Stimulated activated CD4-positive, alpha-beta T cell treated with anti-CD3 and anti-CD28 coated beads, Interleukin-1b, Interleukin-23, amount 100 ng/mL, for 4 hours (primary cell): ENCODE data around the gene SERPINB1.

ENCODE experiments used
- DNase-seq, 2 donors: peaks; one replicate each; pipeline ENCODE4 v3.0.0-alpha.2; 2020; ENCODE audit warnings: low read depth in 2 of 2

The SERPINB1 gene

GRCh38 chr6:2794171-2794730 is 47.4 kb downstream of the SERPINB1 start:
- DNase-seq, result no peak

- no peak for DNase-seq
Measured at GRCh38 chr6:2793534-2794151, 48.0 kb downstream of the SERPINB1 start.

GRCh38 chr6:2792330-2793110 is 49.1 kb downstream of the SERPINB1 start:
- no peak for DNase-seq

DNA sequence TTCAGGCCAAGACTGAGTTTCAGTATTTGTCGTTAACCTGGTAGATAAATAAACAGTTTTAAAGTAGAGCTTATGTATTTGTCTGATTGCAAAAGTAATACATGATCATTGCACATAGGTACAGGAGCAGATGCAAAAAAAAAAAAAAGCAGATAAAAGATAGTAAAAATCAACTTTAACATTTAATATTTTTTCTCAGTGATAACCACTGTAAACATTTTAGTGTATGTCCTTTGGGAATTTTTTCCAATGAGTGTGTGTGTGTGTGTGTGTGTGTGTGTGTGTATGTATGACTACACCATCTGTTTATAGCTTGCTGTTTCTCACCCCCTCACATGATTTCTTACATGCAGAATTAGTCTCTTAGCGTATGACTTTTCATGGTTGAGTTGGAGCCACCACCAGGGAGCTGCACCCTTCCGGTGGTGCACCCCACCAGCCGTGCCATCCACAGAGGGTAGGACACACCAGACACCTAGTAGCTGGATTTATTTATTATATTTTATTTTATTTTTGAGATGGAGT is 50.2 kb downstream of the SERPINB1 start:
- no peak for DNase-seq

DNA sequence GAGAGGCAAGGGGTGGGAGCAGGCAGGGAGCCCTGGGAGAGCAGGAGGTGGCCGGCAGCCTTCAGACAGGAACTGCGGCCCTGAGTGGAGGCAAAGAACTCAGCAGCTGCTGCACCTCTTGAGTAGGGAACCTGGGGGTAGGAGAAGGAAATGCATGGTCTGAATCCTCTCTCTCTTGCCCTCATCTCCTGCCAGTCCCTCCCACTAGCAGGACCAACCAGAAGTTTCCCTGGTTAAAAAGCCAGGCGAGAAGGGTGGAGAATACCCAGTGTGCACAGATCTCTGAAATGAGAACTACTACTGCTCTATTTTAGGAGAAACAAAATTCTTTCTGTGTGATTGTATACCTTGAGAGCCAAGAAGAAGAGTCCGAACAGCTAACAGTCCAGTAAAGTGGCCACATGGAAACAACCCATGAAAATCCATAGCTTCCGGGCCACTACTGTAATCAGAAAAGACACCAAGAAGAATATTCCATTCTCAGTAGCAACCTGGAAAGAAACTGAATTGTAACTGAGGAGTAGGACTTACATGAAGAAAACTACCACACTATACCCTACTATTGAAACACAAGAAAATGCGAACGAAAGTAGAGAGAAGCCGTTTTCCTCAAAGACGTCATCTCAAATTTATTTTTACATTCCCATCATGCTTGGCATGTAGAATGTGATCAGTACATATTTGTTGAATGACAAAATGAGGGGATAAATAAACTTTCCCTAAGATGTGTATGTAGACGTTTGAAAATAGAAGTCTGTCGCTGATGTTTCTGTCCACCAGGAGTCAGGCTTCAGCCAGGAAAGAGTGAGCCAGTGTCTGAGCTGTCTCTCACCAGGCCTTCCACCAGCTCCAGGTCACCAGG is 50.8 kb downstream of the SERPINB1 start:
- peak; percentile 14 to 21 for DNase-seq

DNA sequence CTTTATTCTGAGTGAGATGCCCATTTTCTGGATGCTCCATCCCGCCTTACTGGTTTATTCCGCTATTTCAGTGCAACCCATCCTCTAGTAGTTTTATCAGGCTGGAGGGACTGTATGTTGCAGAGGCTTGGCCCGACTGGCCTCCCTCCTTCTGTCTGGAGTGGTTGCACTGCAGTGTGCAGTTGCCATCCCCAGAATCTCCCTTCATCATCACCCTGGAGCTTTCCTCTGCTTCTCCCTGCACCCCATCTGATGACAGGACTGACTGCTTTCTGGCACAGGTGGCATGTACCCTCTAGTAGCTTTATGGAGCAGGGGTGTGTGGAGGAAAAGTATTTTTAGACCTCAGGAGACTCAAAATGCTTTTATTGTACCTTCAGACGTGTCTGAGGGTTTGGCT is 55.4 kb downstream of the SERPINB1 start:
- no peak for DNase-seq

DNA sequence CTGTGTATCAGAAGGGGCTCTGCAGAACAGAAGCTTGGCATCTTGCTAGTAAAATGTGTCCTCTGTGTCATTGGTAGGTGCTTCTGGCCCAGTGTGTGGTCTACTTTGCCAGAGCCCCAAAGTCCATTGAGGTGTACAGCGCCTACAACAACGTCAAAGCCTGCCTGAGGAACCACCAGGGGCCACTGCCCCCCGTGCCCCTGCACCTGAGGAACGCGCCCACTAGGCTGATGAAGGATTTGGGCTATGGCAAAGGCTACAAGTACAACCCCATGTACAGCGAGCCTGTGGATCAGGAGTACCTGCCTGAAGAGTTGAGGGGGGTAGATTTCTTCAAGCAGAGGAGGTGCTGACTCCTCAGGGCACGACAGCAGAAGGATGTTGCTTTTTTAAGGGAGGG is 56.7 kb downstream of the SERPINB1 start:
- no peak for DNase-seq

DNA sequence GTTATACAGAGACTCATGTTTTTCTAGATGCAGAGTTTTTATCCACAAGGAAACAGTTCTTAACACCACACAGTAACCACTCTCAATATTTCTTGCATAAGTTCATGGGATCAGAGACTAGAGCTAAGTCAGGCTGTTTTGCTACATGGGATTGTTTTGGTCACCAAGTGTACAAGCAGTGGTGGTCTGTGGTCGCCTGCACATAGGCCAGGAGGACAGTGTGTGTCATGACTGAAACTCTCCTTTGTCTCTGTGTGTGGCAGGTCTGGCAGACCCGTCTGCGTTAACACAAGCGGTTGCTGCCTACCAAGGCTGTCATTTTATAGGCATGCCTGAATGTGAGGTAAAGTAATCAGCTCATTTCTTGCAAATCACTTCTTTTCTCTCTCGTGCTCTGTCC is 57.6 kb downstream of the SERPINB1 start:
- DNase-seq, result no peak

DNA sequence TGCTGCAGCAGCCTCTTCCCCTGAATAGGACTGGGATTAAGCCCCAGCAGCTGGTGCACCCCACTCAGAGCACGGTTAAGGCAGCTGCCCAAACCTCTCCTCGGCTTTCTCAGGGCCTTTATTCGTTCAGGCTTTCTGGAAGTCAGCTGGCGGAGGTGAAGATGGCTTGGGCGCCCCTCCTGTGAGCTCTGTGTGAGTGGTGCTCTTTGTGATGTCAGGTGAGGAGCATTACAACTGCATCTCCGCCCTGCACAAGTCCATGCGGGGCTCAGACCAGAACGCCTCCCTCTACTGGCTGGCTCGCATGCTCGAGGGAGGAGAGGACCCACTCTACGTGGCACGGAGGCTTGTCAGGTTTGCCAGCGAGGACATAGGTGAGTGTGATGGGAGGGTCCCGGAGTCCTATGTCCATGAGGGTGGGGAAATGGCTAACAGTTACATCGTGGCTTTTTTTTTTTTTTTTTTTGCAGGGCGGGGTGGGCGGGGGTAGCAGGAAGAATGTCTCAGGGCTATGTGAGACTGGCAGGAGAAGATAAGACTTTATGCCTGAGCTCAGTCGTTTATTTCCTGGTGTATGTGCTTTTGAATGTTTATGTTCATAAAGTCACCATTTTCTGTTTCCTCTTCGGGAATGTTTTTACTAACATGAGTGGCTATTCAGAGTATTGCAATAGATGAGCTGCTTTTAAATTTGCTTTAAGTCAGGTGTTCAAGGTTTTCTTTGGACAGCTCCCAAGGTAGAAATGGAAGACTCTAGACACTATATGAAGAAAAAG is 58.3 kb downstream of the SERPINB1 start:
- no peak for DNase-seq

DNA sequence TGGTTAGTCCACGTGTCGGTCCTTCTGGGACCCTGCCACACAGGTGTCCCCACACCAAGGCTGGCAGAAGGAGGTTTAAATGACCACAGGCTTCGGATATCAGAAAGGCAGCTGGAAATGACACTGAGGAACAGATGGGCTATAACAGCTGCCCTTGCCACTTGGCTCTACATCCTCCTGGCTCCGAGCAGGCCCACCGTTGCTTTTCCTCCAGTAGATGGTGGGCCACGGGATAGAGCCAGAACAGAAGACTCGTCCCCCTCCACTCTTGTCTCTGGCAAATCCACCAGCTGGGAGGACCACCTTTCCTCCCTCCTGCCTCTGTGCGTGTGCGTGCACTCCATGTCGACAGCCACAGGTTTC is 58.9 kb downstream of the SERPINB1 start:
- DNase-seq, result no peak

DNA sequence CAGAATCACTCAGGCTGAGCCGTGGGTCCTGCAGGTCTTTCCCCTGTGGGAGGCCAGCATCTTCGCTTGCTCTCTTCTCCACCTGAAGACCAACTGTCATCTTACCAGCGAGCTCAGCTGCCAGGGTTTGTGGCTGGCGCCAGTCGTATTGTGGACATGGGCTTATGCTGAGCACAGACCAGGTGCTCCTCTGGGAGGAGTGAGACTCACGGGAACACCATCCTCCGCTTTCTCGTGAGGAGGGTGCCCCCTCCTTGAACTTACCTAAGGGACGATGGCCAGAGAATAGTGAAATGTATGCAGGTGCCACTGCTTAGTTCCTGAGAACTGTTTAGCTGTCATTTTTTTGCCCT is 59.3 kb downstream of the SERPINB1 start:
- no peak for DNase-seq
